ENCODE data around the gene ZNF408.

ZNF408 gene

DNA sequence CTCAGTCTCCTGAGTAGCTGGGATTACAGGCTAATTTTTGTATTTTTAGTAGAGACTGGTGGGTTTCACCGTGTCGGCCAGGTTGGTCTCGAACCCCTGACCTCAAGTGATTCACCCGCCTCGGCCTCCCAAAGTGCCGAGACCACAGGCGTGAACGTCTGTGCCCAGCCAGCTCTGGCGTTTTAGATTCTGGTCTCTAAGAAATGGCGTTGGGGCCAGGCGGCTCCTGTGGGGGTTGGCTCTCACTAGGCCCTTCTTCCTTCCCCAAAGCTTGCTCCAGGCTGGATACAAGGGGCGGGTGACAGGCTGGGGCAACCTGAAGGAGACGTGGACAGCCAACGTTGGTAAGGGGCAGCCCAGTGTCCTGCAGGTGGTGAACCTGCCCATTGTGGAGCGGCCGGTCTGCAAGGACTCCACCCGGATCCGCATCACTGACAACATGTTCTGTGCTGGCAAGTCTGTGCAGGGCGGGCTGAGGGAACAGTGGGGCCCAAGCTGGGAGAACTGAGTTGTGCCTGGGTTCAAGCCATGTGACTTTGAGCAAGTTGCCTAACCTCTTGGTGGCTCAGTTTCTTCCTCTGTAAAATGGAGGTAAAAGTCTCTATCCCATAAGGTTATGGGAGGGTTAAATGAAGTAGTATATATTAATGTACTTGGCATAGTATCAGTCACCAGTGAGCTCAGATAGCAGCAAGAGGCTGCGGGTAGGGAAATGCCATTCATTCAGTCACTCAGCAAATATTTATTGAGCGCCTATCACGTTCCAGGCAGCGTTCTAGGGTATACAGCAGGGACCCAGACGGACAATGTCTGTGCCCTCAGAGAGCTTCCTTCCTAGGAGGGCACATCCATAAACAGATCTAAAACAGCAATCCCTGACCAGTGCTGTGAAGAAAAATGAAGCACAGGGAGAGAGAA, 28.5 kb downstream of the ZNF408 start:
- DNase-seq, result no peak

DNA sequence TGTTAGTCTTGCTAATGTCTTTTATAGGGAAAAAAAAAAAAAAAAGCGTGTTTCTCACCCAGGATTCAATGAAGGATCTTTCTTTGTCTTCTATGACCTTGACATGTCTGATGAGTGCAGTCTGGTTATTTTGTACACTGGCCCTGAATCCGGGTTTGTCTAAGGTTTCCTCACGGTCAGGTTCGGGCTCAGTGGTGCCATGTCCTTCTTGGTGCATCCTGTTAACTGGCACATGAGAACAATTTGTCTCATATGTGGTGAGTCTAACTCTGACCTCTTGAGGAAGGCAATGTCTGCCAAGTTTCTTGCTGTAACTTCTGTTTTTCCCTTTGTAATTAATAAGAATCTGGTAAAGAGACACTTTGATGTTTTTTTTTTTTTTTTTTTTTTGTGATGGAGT, 30.7 kb downstream of the ZNF408 start:
- DNase-seq, result no peak

DNA sequence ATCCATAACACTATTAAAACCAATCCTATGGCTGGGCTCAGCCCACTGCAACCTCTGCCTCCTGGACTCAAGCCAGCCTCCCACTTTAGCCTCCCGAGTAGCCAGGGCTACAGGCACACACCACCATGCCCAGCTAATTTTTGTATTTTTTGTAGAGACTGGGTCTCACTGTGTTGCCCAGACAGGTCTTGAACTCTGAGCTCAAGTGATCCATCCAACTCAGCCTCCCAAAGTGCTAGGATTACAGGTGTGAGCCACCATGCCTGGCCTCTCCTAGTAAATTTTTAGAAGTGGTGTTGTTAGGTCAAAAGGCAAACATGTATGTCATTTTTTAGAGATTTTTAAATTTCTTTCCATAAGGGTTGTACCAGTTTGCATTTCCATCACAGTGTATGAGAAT, 32.4 kb downstream of the ZNF408 start:
- no peak for DNase-seq

DNA sequence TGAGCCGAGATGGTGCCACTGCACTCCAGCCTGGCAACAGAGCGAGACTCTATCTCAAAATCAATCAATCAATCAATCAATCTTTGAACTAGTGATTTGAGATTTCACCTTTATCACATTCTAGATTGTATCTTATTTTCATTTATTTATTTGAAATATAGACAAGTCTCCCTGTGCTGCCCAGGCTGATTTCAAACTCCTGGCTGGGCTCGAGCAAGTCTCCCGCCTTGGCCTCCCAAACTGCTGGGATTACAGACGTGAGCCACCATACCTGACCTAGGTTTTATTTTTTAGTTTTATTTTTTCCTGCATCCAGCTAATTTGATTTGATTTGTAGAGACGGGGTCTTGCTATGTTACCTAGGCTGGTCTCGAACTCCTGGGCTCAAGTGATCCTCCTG, 35.3 kb downstream of the ZNF408 start:
- DNase-seq, result no peak

DNA sequence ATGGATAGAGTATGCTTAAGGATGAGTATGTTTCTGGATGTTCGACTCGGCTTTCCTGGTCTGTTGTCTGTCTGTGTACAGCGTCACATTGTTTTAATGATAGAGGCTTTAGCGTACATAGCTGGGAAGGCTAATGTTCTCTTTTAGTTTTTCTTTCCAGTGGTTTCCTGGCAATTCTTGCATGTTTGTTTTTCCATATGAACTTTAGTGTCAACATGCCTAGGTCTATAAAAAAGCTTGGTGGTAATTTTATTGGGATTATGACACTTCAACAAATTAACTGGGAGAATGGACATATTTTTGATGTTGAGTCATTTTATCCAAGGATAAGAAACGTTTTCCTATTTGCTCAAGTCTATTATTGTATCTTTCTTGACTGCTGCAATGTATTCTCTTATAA, 35.8 kb downstream of the ZNF408 start:
- DNase-seq, result no peak

DNA sequence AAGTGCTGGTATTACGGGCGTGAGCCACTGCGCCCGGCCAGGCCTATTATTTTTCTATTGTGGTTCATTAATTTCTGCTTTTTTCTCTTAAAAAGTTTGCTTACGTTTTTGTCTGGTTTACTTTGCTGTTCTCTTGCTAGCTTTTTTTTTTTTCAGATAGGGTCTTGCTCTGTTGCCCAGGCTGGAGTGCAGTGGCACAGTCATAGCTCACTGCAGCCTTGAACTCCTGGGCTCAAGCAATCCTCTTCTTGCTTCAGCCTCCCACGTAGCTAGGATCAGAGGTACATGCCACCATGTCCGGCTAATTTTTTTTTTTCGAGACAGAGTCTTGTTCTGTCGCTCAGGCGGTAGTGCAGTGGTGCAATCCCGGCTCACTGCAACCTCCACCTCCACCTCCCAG, 36.9 kb downstream of the ZNF408 start:
- DNase-seq, result no peak

DNA sequence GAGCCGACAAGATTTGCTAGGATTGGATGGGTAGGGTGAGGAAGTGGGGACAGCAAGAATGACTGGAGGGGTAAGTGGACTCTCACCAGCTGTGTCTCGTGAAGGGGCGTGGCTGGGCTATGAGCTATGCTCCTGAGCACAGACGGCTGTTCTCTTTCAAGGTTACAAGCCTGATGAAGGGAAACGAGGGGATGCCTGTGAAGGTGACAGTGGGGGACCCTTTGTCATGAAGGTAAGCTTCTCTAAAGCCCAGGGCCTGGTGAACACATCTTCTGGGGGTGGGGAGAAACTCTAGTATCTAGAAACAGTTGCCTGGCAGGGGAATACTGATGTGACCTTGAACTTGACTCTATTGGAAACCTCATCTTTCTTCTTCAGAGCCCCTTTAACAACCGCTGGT, 38.1 kb downstream of the ZNF408 start:
- no peak for DNase-seq

DNA sequence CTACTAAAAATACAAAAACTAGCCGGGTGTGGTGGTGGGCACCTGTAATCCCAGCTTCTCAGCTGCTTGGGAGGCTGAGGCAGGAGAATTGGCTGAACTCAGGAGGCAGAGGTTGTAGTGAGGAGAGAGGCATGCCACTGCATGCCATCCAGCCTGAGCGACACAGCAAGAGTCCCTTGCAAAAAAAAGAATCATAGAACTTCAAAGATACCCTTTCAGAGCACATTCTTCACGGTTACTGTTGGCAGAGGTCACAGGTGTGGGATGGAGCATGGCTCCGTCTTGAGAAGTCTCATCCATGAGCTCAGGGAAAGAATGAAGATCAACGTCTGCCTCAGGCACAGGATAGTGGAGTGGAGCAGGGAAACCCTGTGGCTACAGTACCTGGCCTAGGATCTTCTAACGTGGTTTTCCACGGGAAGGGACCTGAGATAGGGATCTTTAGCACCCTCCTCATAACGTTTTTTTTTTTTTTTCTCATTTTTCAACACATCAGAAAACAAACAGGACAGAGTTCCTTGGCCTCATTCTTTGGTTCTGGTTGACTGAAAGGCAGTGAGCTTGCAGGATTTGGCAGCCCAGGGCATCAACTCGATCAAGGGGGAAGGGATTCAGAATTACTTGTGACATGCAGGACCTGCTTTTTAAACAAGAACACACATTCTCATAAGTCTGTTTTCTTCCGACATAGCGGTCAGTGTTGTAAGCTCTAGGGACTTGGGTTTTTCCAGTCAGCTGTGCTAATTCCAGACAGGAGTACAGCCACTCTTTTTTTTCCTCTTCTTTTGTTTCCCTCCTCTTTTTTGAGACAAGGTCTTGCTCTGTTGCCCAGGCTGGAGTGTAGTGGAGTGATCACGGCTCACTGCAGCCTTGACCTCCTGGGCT, 41.0 kb downstream of the ZNF408 start:
- DNase-seq, result no peak

DNA sequence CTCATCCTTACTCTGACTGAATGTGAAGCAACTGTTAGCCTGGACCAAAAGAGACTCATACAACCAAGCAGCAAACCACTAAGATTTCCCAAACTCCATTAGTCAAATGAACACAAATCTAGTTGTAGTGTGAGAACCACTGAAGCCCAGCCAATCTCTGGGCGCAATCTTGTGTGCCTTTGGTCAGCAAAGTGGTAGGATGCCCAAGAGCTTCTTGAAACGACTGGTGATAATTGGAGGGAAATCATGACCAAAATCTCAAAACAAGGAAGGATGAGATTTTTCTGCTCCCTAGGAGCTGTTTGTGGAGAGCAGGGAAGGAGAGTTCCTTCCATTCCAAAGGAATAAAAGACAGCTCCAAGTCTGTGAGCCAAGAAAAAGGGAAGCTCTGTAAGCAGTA, 42.2 kb downstream of the ZNF408 start:
- DNase-seq, result no peak

DNA sequence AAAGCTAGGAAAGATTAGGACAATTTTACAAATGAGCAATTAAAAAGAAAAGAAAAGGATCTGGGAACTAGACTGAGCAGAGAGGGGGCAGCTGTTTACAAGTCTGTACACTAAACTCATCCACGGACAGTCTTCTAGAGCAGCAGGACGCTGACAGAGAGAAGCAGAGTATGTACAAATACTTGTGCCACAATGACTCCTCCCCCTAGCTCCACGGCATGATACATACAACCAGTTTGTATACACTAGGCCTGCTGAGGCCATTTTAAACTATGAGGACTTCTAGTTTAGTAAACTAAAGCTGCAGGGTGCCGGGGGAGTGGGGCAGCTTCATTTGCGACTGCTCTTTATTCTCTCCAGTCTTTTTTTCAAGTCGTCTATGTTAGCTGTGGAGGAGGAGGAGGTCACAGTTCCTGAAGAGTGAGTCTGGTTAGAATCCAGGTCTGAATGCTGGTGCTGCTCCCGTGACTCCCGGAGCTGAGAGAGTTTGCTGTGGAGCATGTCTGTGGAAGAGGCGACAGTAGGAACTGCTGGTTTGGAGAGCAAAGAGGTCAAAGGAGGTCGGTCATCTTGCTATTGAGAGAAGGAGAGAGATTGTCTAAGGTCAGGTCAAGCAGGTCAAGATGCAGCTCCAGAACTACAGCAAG, 43.0 kb downstream of the ZNF408 start:
- no peak for DNase-seq

DNA sequence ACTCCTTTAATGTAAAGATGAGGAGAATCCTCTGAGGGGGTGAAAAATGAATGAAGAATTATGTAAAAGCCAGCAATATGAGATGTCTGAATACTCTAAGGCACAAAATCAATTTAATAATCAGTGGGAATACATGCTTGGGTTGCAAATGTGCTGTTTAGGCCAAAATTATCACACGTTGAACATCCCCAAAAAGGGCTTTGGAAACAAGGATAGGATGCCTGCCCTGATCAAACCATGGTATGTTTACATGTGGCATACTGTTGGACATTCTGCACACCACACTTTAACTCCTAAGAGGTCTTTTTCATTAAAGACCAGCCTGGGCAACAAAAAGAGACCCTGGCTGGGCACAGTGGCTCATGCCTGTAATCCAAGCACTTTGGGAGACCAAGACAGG, 44.5 kb downstream of the ZNF408 start:
- no peak for DNase-seq

DNA sequence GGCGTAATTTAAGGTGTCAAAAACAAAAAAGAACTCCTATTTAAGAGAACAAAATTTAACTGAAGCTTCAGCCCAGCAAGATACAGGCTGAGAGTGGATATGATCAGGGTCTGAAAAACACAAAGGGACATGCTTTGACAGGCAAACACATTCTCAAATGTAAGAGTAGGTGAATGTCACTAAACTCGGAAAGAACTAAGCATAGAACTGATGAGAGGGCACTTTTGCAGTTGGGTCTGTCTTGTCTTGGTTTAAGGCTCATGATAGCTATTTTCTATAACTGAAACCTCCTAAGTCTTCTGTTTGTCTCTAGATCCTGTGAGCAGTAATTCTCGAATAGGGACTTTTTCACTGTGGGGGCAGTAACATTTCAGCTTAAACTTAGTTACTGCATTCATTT, 45.2 kb downstream of the ZNF408 start:
- no peak for DNase-seq

DNA sequence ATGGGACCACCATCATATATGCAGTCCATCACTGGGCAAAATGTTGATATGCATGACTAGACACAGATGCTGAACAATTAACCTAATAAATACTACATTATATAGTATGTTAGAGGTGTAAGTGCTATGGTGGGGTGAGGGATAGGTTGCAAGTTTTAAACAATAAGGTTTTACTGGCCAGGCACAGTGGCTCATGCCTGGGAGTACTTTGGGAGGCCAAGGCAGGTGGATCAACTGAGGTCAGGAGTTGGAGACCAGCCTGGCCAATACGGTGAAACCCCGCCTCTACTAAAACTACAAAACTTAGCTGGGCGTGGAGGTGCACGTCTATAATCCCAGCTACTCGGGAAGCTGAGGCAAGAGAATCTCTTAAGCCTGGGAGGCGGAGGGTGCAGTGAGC, 46.3 kb downstream of the ZNF408 start:
- no peak for DNase-seq

All from NCI-H2227 treated with DMSO at 0.1 percent for 48 hours (cell line).